ENCODE measurements around the gene MRPL37.

MRPL37 gene

DNA sequence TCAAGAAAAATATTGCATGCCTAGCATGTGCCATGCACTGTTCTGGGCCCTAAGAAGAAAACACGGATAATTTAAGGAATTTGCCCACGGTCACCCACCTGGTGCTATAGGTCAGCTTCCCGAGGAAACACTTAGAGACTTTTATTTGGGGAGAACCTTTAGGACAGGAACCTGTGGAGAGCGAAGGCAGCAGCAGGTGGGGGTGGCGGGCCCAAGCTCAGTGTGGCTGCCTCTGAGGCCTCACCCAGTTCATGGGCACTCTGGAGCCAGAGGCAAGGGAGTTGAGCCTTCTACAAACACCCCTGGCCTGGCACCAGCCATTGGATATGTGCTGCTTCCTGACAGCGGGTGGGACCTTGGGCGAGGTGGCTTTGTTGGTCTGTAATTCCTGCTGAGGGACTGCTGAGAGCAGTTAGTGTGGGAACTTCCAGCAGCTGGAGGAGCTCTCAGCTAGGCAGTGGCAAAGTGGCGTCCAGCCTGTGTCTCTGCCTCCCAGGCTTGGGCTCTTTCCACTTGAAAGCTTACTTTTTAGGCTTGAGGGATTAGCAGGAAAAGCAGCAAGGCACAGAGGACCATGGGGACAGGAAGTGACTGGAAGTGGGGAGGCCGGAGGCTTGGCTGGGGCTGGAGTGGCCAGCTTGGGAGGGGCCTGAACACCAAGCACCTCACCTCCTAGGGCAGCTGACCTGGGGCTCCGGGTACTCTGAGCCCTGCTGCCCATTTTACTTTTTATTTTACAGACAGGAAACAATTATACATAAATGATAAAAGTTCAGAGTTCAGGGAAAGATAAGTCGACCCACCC is 19.1 kb downstream of the MRPL37 start:
- Histone ChIP-seq H2AK5ac (ENCODE audit: low read length, severe bottlenecking) (no peak overlapping the region), H2BK12ac (ENCODE audit: low read length in 2 of 2) (no peak overlapping the region), H3K79me1 (replicated peaks; ENCODE audit: low read length, poor library complexity, severe bottlenecking) (peaks cover 8% of the 10 kb centered on the region), H4K8ac (ENCODE audit: low read length) (no peak overlapping the region), H4K91ac (ENCODE audit: low read length) (no peak overlapping the region), H3K14ac (ENCODE audit: low read length in 2 of 2) (no peak overlapping the region), H3K27me3 (ENCODE audit: control insufficient read depth in 1 of 2, insufficient read depth in 1 of 2, low read length in 2 of 2) (no peaks in the 10 kb centered on the region), H2AFZ (ENCODE audit: low read depth, low read length) (no peak overlapping the region), H2BK5ac (ENCODE audit: low read depth, low read length, poor library complexity, severe bottlenecking) (no peak overlapping the region), H3K9me3 (ENCODE audit: control insufficient read depth, low read length) (no peaks in the 10 kb centered on the region), H3K4me3 (ENCODE audit: insufficient read depth in 1 of 2, low read depth in 1 of 2, low read length in 2 of 2) (peak overlapping the region in 1 of 2 experiments; percentile 65), H2BK120ac (ENCODE audit: low read depth, low read length) (no peak overlapping the region), H3K27ac (ENCODE audit: low read length, poor library complexity, severe bottlenecking) (no peak overlapping the region), H3K4me2 (ENCODE audit: low read length, poor library complexity, severe bottlenecking) (no peak overlapping the region), H3K18ac (ENCODE audit: low read depth in 1 of 2, low read length in 2 of 2) (peak overlapping the region in 1 of 2 experiments; percentile 59), H3K36me3 (ENCODE audit: control insufficient read depth in 1 of 2, insufficient read depth in 2 of 2, low read depth in 1 of 2, low read length in 2 of 2) (peaks cover 55 to 83% of the 10 kb centered on the region in 2 experiments), H3K4me1 (ENCODE audit: control insufficient read depth, insufficient read depth, low read depth, low read length) (peaks cover 17% of the 10 kb centered on the region), H2BK15ac (ENCODE audit: low read depth, poor library complexity, severe bottlenecking) (peak overlapping the region; percentile 60), H3K23ac (ENCODE audit: low read length in 2 of 2) (no peak overlapping the region), H3K9ac (ENCODE audit: low read length) (peak overlapping the region; percentile 75), H3K4ac (ENCODE audit: low read depth in 1 of 2, low read length in 2 of 2) (peak overlapping the region in 1 of 2 experiments; percentile 57)
- peak; percentile 67 for DNase-seq
- WGBS: 72% methylated on average over 9 of the region's 11 CpGs

DNA sequence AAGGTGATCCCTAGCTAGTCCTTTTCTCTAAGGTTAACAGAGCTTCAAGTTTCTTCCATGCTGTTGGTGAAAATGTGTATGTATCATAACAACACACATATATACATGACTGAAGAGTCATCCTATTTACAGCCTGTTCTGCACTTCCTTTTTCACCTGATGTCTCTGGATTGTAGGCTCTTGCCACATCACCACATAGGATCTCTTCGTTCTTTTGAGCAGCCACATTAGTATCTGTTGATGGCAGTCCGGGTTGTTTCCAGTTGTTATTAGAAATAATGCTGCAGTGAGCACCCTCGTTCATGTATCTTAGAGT is 19.7 kb downstream of the MRPL37 start:
- Histone ChIP-seq H2AFZ (ENCODE audit: low read depth, low read length) (no peak overlapping the region), H3K4me3 (ENCODE audit: insufficient read depth in 1 of 2, low read depth in 1 of 2, low read length in 2 of 2) (peak overlapping the region in 1 of 2 experiments; percentile 65), H2BK5ac (ENCODE audit: low read depth, low read length, poor library complexity, severe bottlenecking) (no peak overlapping the region), H2AK5ac (ENCODE audit: low read length, severe bottlenecking) (no peak overlapping the region), H3K9me3 (ENCODE audit: control insufficient read depth, low read length) (no peaks in the 10 kb centered on the region), H3K14ac (ENCODE audit: low read length in 2 of 2) (no peak overlapping the region), H3K36me3 (ENCODE audit: control insufficient read depth in 1 of 2, insufficient read depth in 2 of 2, low read depth in 1 of 2, low read length in 2 of 2) (peaks cover 51 to 85% of the 10 kb centered on the region in 2 experiments), H2BK15ac (ENCODE audit: low read depth, poor library complexity, severe bottlenecking) (no peak overlapping the region), H3K27ac (ENCODE audit: low read length, poor library complexity, severe bottlenecking) (no peak overlapping the region), H4K8ac (ENCODE audit: low read length) (no peak overlapping the region), H3K27me3 (ENCODE audit: control insufficient read depth in 1 of 2, insufficient read depth in 1 of 2, low read length in 2 of 2) (no peaks in the 10 kb centered on the region), H4K91ac (ENCODE audit: low read length) (no peak overlapping the region), H3K9ac (ENCODE audit: low read length) (peak overlapping the region; percentile 75), H2BK120ac (ENCODE audit: low read depth, low read length) (no peak overlapping the region), H3K4me1 (ENCODE audit: control insufficient read depth, insufficient read depth, low read depth, low read length) (peaks cover 17% of the 10 kb centered on the region), H3K18ac (ENCODE audit: low read depth in 1 of 2, low read length in 2 of 2) (peak overlapping the region in 1 of 2 experiments; percentile 50), H3K23ac (ENCODE audit: low read length in 2 of 2) (no peak overlapping the region), H2BK12ac (ENCODE audit: low read length in 2 of 2) (no peak overlapping the region), H3K79me1 (replicated peaks; ENCODE audit: low read length, poor library complexity, severe bottlenecking) (peaks cover 7% of the 10 kb centered on the region), H3K4ac (ENCODE audit: low read depth in 1 of 2, low read length in 2 of 2) (no peak overlapping the region), H3K4me2 (ENCODE audit: low read length, poor library complexity, severe bottlenecking) (no peak overlapping the region)
- 72% methylated on average over 3 of the region's 3 CpGs for WGBS
- no peak for DNase-seq

DNA sequence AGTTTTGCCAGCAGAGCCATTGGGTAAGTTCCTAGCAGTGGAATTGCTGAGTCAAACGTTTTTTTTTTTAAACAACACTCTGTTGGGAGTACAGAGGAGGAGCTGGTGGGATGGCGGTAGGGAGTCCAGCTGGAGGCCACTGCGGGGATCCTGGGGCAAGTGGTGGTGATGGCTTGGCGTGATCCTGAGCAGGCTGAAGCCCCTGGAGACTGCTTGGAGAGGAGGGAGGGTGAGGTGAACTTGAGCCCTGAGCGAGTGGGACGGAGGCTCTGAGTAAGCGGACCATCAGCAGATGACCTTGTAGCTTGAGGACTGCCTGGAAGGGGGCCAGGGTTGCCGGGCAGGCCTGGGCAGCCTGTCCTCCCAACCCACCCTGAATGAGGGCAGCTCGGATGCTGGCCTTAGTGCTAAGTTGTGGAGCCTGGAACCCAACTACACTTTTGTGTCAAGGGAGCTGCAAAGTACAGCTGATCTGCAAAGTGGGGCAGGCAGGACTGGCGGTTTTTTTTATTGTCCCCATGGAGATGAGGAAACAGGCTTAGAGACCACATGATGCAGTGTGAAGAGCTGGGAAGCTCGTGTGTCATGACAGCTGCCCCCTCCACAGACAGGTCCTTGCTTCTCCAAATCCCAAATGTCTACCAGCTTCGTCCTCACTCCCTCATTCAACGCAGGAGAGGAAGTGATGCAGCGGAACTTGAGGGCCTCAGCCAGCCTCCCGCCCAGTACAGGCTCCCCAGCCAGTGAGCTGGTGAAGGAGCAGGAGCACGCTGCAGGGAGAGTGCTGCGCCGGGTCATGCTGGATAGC is 20.2 kb downstream of the MRPL37 start:
- H4K91ac ChIP-seq (ENCODE audit: low read length): no peak overlapping the region
- H3K4me2 ChIP-seq (ENCODE audit: low read length, poor library complexity, severe bottlenecking): no peak overlapping the region
- peaks cover 47 to 81% of the 10 kb centered on the region in 2 experiments for H3K36me3 ChIP-seq (ENCODE audit: control insufficient read depth in 1 of 2, insufficient read depth in 2 of 2, low read depth in 1 of 2, low read length in 2 of 2)
- peak overlapping the region; percentile 30 to 85 for H2BK12ac ChIP-seq (ENCODE audit: low read length in 2 of 2)
- peak overlapping the region; percentile 15 for H4K8ac ChIP-seq (ENCODE audit: low read length)
- H3K27ac ChIP-seq (ENCODE audit: low read length, poor library complexity, severe bottlenecking): no peak overlapping the region
- H3K4me1 ChIP-seq (ENCODE audit: control insufficient read depth, insufficient read depth, low read depth, low read length): peaks cover 17% of the 10 kb centered on the region
- peak; percentile 79 for DNase-seq
- H2AK5ac ChIP-seq (ENCODE audit: low read length, severe bottlenecking): no peak overlapping the region
- peak overlapping the region; percentile 75 for H3K9ac ChIP-seq (ENCODE audit: low read length)
- peak overlapping the region in 1 of 2 experiments; percentile 57 for H3K14ac ChIP-seq (ENCODE audit: low read length in 2 of 2)
- no peak overlapping the region for H2BK120ac ChIP-seq (ENCODE audit: low read depth, low read length)
- H3K27me3 ChIP-seq (ENCODE audit: control insufficient read depth in 1 of 2, insufficient read depth in 1 of 2, low read length in 2 of 2): no peaks in the 10 kb centered on the region
- H2AFZ ChIP-seq (ENCODE audit: low read depth, low read length): no peak overlapping the region
- no peak overlapping the region for H2BK15ac ChIP-seq (ENCODE audit: low read depth, poor library complexity, severe bottlenecking)
- H3K9me3 ChIP-seq (ENCODE audit: control insufficient read depth, low read length): no peaks in the 10 kb centered on the region
- peak overlapping the region in 1 of 2 experiments; percentile 16 for H3K18ac ChIP-seq (ENCODE audit: low read depth in 1 of 2, low read length in 2 of 2)
- peaks cover 7% of the 10 kb centered on the region for H3K79me1 ChIP-seq (replicated peaks; ENCODE audit: low read length, poor library complexity, severe bottlenecking)
- no peak overlapping the region for H2BK5ac ChIP-seq (ENCODE audit: low read depth, low read length, poor library complexity, severe bottlenecking)
- whole genome bisulfite sequencing: 70% methylated on average over 18 of the region's 18 CpGs
- H3K4ac ChIP-seq (ENCODE audit: low read depth in 1 of 2, low read length in 2 of 2): peak overlapping the region in 1 of 2 experiments; percentile 76
- peak overlapping the region in 1 of 2 experiments; percentile 19 for H3K23ac ChIP-seq (ENCODE audit: low read length in 2 of 2)
- H3K4me3 ChIP-seq (ENCODE audit: insufficient read depth in 1 of 2, low read depth in 1 of 2, low read length in 2 of 2): peak overlapping the region in 1 of 2 experiments; percentile 65
